ENCODE data around the gene ATL2.

ATL2 gene

DNA sequence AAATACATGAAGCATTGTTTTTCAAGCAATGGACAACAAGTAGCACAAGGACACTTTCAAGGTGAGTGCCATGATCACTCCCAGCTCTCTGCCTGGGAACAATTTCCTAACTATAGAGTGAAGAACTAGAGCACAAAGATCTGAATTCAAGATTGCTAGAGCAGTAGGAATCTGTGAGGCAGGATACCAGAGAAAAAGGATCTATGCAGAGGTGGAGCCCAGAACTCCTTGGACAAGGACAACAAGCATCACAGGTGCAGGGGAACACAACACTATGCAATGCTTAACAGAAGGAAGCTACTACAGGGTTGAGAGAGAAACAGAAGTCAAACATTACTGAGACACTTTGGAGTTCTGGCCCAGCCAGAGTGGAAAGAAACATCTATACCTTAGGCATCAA lies 24.7 kb downstream of the ATL2 start:
- H3K36me3 ChIP-seq (ENCODE audit: insufficient read depth, low read length) = peaks cover 22% of the 10 kb centered on the region; the same call in 1 of the 2 replicates
- no peaks in the 10 kb centered on the region for H3K9me3 ChIP-seq (ENCODE audit: insufficient read depth, low read depth, low read length)
- no peaks in the 10 kb centered on the region for H3K9me2 ChIP-seq (replicated peaks; ENCODE audit: low read depth, low read length)
- H3K79me2 ChIP-seq (ENCODE audit: insufficient read depth, low read length) = peaks cover 85% of the 10 kb centered on the region
- no peak overlapping the region for H2AFZ ChIP-seq (ENCODE audit: low read length)
- H3K27me3 ChIP-seq (ENCODE audit: insufficient read depth, low read length, poor library complexity, severe bottlenecking) = no peaks in the 10 kb centered on the region
- no peaks in the 10 kb centered on the region for H3K4me1 ChIP-seq (ENCODE audit: insufficient read depth, low read length, poor library complexity, severe bottlenecking)
- H3K9ac ChIP-seq (ENCODE audit: low read depth, low read length, poor library complexity, severe bottlenecking) = no peak overlapping the region
- no peaks in the 10 kb centered on the region for H3F3A ChIP-seq (ENCODE audit: low read depth)
- no peak overlapping the region for H3K4me3 ChIP-seq (ENCODE audit: low read length, poor library complexity, severe bottlenecking)
- TF ChIP-seq, protein P1, sequence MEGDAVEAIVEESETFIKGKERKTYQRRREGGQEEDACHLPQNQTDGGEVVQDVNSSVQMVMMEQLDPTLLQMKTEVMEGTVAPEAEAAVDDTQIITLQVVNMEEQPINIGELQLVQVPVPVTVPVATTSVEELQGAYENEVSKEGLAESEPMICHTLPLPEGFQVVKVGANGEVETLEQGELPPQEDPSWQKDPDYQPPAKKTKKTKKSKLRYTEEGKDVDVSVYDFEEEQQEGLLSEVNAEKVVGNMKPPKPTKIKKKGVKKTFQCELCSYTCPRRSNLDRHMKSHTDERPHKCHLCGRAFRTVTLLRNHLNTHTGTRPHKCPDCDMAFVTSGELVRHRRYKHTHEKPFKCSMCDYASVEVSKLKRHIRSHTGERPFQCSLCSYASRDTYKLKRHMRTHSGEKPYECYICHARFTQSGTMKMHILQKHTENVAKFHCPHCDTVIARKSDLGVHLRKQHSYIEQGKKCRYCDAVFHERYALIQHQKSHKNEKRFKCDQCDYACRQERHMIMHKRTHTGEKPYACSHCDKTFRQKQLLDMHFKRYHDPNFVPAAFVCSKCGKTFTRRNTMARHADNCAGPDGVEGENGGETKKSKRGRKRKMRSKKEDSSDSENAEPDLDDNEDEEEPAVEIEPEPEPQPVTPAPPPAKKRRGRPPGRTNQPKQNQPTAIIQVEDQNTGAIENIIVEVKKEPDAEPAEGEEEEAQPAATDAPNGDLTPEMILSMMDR (conservative IDR thresholded peaks at IDR 0.05; ENCODE audit: low read length) = no peak
- TF ChIP-seq EZH2phosphoT487 (IDR thresholded peaks at IDR 0.05; ENCODE audit: borderline replicate concordance) = no peak
- no peak overlapping the region for H3K4me2 ChIP-seq (ENCODE audit: low read depth, low read length, poor library complexity, severe bottlenecking)
- H4K20me1 ChIP-seq (ENCODE audit: insufficient read depth, low read length, poor library complexity, severe bottlenecking) = peaks cover 57% of the 10 kb centered on the region

GRCh38 chr2:38345323-38346038 lies 31.6 kb downstream of the ATL2 start:
- Histone ChIP-seq H3K4me1 (ENCODE audit: insufficient read depth, low read length, poor library complexity, severe bottlenecking) (peaks cover 7% of the 10 kb centered on the region), H3K4me2 (ENCODE audit: low read depth, low read length, poor library complexity, severe bottlenecking) (no peak overlapping the region), H2AFZ (ENCODE audit: low read length) (no peak overlapping the region), H3K9me2 (replicated peaks; ENCODE audit: low read depth, low read length) (no peaks in the 10 kb centered on the region), H3K4me3 (ENCODE audit: low read length, poor library complexity, severe bottlenecking) (no peak overlapping the region), H3K79me2 (ENCODE audit: insufficient read depth, low read length) (peaks cover 82% of the 10 kb centered on the region), H4K20me1 (ENCODE audit: insufficient read depth, low read length, poor library complexity, severe bottlenecking) (peaks cover 49% of the 10 kb centered on the region), H3F3A (ENCODE audit: low read depth) (no peaks in the 10 kb centered on the region), H3K9ac (ENCODE audit: low read depth, low read length, poor library complexity, severe bottlenecking) (no peak overlapping the region), H3K27me3 (ENCODE audit: insufficient read depth, low read length, poor library complexity, severe bottlenecking) (no peaks in the 10 kb centered on the region), H3K9me3 (ENCODE audit: insufficient read depth, low read depth, low read length) (peaks cover 5% of the 10 kb centered on the region; the same call in 1 of the 2 replicates), H3K36me3 (ENCODE audit: insufficient read depth, low read length) (peaks cover 50% of the 10 kb centered on the region)
- TF ChIP-seq, protein P1 (conservative IDR thresholded peaks at IDR 0.05; ENCODE audit: low read length) = no peak
- TF ChIP-seq EZH2phosphoT487 (IDR thresholded peaks at IDR 0.05; ENCODE audit: borderline replicate concordance) = no peak

DNA sequence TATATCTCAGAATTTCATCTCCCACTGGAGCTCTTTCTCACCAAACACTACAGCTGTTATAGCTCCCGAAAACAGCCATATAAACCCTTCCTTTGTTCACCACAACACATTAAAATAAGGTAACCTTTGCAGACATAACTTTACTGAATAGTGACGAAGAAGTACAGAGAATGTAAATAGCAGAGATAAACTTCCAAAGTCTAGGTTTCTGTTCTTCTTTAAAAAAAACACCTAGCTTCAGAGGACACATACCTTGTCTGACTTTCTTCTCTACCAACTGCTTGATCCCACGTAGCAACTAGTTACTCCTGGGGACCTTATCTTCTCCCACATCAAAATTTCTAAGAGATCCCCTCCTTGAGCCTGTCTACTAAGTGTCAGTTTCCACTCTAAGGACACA lies 32.3 kb downstream of the ATL2 start:
- H3F3A ChIP-seq (ENCODE audit: low read depth) = no peaks in the 10 kb centered on the region
- H3K4me2 ChIP-seq (ENCODE audit: low read depth, low read length, poor library complexity, severe bottlenecking) = no peak overlapping the region
- H3K27me3 ChIP-seq (ENCODE audit: insufficient read depth, low read length, poor library complexity, severe bottlenecking) = no peaks in the 10 kb centered on the region
- H3K36me3 ChIP-seq (ENCODE audit: insufficient read depth, low read length) = peaks cover 57% of the 10 kb centered on the region
- no peak overlapping the region for H3K9ac ChIP-seq (ENCODE audit: low read depth, low read length, poor library complexity, severe bottlenecking)
- no peaks in the 10 kb centered on the region for H3K9me2 ChIP-seq (replicated peaks; ENCODE audit: low read depth, low read length)
- peaks cover 43% of the 10 kb centered on the region for H4K20me1 ChIP-seq (ENCODE audit: insufficient read depth, low read length, poor library complexity, severe bottlenecking)
- H3K4me1 ChIP-seq (ENCODE audit: insufficient read depth, low read length, poor library complexity, severe bottlenecking) = peaks cover 7% of the 10 kb centered on the region
- H3K9me3 ChIP-seq (ENCODE audit: insufficient read depth, low read depth, low read length) = peaks cover 5% of the 10 kb centered on the region; the same call in 1 of the 2 replicates
- TF ChIP-seq, protein P1 (conservative IDR thresholded peaks at IDR 0.05; ENCODE audit: low read length) = no peak
- TF ChIP-seq EZH2phosphoT487 (IDR thresholded peaks at IDR 0.05; ENCODE audit: borderline replicate concordance) = no peak
- H3K79me2 ChIP-seq (ENCODE audit: insufficient read depth, low read length) = peaks cover 79% of the 10 kb centered on the region
- no peak overlapping the region for H2AFZ ChIP-seq (ENCODE audit: low read length)
- no peak overlapping the region for H3K4me3 ChIP-seq (ENCODE audit: low read length, poor library complexity, severe bottlenecking)
